Measurements from ENCODE around the gene CDK19.

The CDK19 gene

GRCh38 chr6:110690106-110690654 is 125.1 kb downstream of the CDK19 start:
- Histone ChIP-seq H3K9ac (no peak overlapping the region), H3K36me3 (peaks cover 39% of the 10 kb centered on the region), H4K20me1 (peaks cover 42% of the 10 kb centered on the region), H3K27ac (no peak overlapping the region), H3K9me3 (peaks cover 20% of the 10 kb centered on the region), H3K4me1 (peaks cover 38% of the 10 kb centered on the region), H3K27me3 (no peaks in the 10 kb centered on the region), H3K4me2 (peak overlapping the region; percentile 72), H3K4me3 (no peak overlapping the region)
- TF ChIP-seq Cebpa-rat (IDR thresholded peaks at IDR 0.05), result no peak

- no peak overlapping the region for H3K9ac ChIP-seq
- peaks cover 38% of the 10 kb centered on the region for H3K4me1 ChIP-seq
- H3K9me3 ChIP-seq, result peaks cover 12% of the 10 kb centered on the region; the same call in 1 of the 2 replicates
- H3K27me3 ChIP-seq, result no peaks in the 10 kb centered on the region
- TF ChIP-seq Cebpa-rat (IDR thresholded peaks at IDR 0.05), result no peak
- no peak overlapping the region for H3K27ac ChIP-seq
- no peak overlapping the region for H3K4me3 ChIP-seq
- H4K20me1 ChIP-seq, result peaks cover 42% of the 10 kb centered on the region
- peaks cover 39% of the 10 kb centered on the region for H3K36me3 ChIP-seq
- H3K4me2 ChIP-seq, result peak overlapping the region; percentile 72
Measured at GRCh38 chr6:110689275-110689935, 125.9 kb downstream of the CDK19 start.

GRCh38 chr6:110688661-110689268 is 126.5 kb downstream of the CDK19 start:
- Histone ChIP-seq H3K9ac (0 out of 2 replicates have a peak overlapping the region, but pooled peaks have one; percentile 19), H3K4me3 (no peak overlapping the region), H3K4me2 (peak overlapping the region; percentile 72; the same call in 1 of the 2 replicates), H4K20me1 (peaks cover 38% of the 10 kb centered on the region), H3K9me3 (peaks cover 7% of the 10 kb centered on the region; the same call in 1 of the 2 replicates), H3K27me3 (no peaks in the 10 kb centered on the region), H3K4me1 (peaks cover 38% of the 10 kb centered on the region), H3K36me3 (peaks cover 33% of the 10 kb centered on the region), H3K27ac (0 out of 2 replicates have a peak overlapping the region, but pooled peaks have one; percentile 35)
- TF ChIP-seq Cebpa-rat (IDR thresholded peaks at IDR 0.05), result no peak

- H3K36me3 ChIP-seq, result peaks cover 19% of the 10 kb centered on the region; the same call in 1 of the 2 replicates
- H3K27me3 ChIP-seq, result no peaks in the 10 kb centered on the region
- peak overlapping the region; percentile 35; the same call in 1 of the 2 replicates for H3K27ac ChIP-seq
- H3K4me3 ChIP-seq, result no peak overlapping the region
- H3K4me2 ChIP-seq, result peak overlapping the region; percentile 72
- TF ChIP-seq Cebpa-rat (IDR thresholded peaks at IDR 0.05), result no peak
- H3K9me3 ChIP-seq, result no peaks in the 10 kb centered on the region
- H3K9ac ChIP-seq, result no peak overlapping the region
- H3K4me1 ChIP-seq, result peaks cover 38% of the 10 kb centered on the region
- H4K20me1 ChIP-seq, result peaks cover 36% of the 10 kb centered on the region
Measured at GRCh38 chr6:110687326-110687725, 127.9 kb downstream of the CDK19 start.

- Histone ChIP-seq H4K20me1 (peaks cover 12% of the 10 kb centered on the region), H3K4me1 (peaks cover 16% of the 10 kb centered on the region), H3K9me3 (no peaks in the 10 kb centered on the region), H3K9ac (no peak overlapping the region), H3K27ac (no peak overlapping the region), H3K36me3 (peaks cover 18% of the 10 kb centered on the region), H3K4me2 (no peak overlapping the region), H3K4me3 (no peak overlapping the region), H3K27me3 (no peaks in the 10 kb centered on the region)
- TF ChIP-seq Cebpa-rat (IDR thresholded peaks at IDR 0.05), result no peak
Measured at GRCh38 chr6:110683241-110683640, 132.0 kb downstream of the CDK19 start.

GRCh38 chr6:110682460-110682853 is 132.8 kb downstream of the CDK19 start:
- Histone ChIP-seq H3K27ac (no peak overlapping the region), H3K4me3 (no peak overlapping the region)

GRCh38 chr6:110681543-110682459 is 133.5 kb downstream of the CDK19 start:
- Histone ChIP-seq H3K9me3 (no peaks in the 10 kb centered on the region), H3K27ac (no peak overlapping the region), H3K4me1 (peaks cover 2% of the 10 kb centered on the region), H3K4me3 (no peak overlapping the region), H3K9ac (no peak overlapping the region), H3K36me3 (peaks cover 32% of the 10 kb centered on the region), H4K20me1 (0 out of 2 replicates have a peak, but pooled peaks cover 4% of the 10 kb centered on the region), H3K27me3 (no peaks in the 10 kb centered on the region), H3K4me2 (no peak overlapping the region)
- TF ChIP-seq Cebpa-rat (IDR thresholded peaks at IDR 0.05), result no peak

More at GRCh38 chr6:110682460-110682853, 132.8 kb downstream of the CDK19 start:
- no peaks in the 10 kb centered on the region for H3K9me3 ChIP-seq
- no peak overlapping the region for H3K9ac ChIP-seq
- H4K20me1 ChIP-seq, result 0 out of 2 replicates have a peak, but pooled peaks cover 4% of the 10 kb centered on the region
- peaks cover 8% of the 10 kb centered on the region for H3K4me1 ChIP-seq
- no peak for TF ChIP-seq Cebpa-rat (IDR thresholded peaks at IDR 0.05)
- H3K36me3 ChIP-seq, result peaks cover 25% of the 10 kb centered on the region
- no peak overlapping the region for H3K4me2 ChIP-seq
- H3K27me3 ChIP-seq, result no peaks in the 10 kb centered on the region

- no peaks in the 10 kb centered on the region for H3K27me3 ChIP-seq
- H3K4me3 ChIP-seq, result no peak overlapping the region
- no peaks in the 10 kb centered on the region; the same call in 1 of the 2 replicates for H3K9me3 ChIP-seq
- H3K27ac ChIP-seq, result no peak overlapping the region
- no peak overlapping the region for H3K4me2 ChIP-seq
- peaks cover 14% of the 10 kb centered on the region for H3K4me1 ChIP-seq
- no peak overlapping the region for H3K9ac ChIP-seq
- H3K36me3 ChIP-seq, result peaks cover 48% of the 10 kb centered on the region
- TF ChIP-seq Cebpa-rat (IDR thresholded peaks at IDR 0.05), result no peak
- H4K20me1 ChIP-seq, result peaks cover 7% of the 10 kb centered on the region
Measured at GRCh38 chr6:110676396-110676795, 138.9 kb downstream of the CDK19 start.

GRCh38 chr6:110674096-110674495 is 141.2 kb downstream of the CDK19 start:
- no peaks in the 10 kb centered on the region for H3K27me3 ChIP-seq
- peaks cover 56% of the 10 kb centered on the region for H3K36me3 ChIP-seq
- H3K9ac ChIP-seq, result no peak overlapping the region
- H3K4me2 ChIP-seq, result no peak overlapping the region
- H4K20me1 ChIP-seq, result peaks cover 26% of the 10 kb centered on the region
- H3K4me3 ChIP-seq, result no peak overlapping the region
- no peaks in the 10 kb centered on the region; the same call in 1 of the 2 replicates for H3K9me3 ChIP-seq
- no peak for TF ChIP-seq Cebpa-rat (IDR thresholded peaks at IDR 0.05)
- peaks cover 14% of the 10 kb centered on the region for H3K4me1 ChIP-seq
- no peak overlapping the region for H3K27ac ChIP-seq
